ENCODE measurements around the gene IDNK. TPM values are rescaled to one million over a fixed set of nuclear protein-coding genes. Genes with fewer than 3 reads are reported as not detected.

The IDNK gene
- total RNA-seq, 1 experiment from 2014 or later: 3.3 TPM

DNA sequence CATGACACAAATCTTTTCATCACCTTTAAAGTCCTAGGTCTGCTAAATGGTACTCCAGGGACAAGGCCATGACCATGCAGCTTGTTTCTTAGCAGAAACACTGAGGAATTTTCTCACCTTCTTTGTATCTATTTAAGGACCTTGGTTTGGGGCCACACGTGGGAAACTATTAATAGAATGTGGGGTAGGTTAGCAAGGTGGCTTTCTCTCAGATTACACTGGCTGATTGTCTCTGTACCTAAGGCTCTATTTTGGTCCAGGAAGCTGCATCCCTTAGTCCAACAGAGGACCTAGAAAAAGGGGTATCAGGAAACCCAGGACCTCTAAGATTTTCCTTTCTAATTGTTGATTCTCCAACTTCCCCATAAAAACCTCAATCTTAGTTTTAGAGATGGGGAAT lies 48.5 kb upstream of the IDNK start:
- H3K9me3 ChIP-seq (ENCODE audit: control insufficient read depth in 1 of 2, insufficient read depth in 1 of 2, low read depth in 1 of 2, low read length in 2 of 2): peaks cover 0 to 3% of the 10 kb centered on the region in 2 experiments; a peak in 2 of 4 replicates
- no peak for ATAC-seq
- no peaks in the 10 kb centered on the region for H3K27me3 ChIP-seq (ENCODE audit: insufficient read depth, low read length)
- RAD21 ChIA-PET (ENCODE audit: low non-redundant PET in 1 of 2, low total read pairs in 2 of 2, uncharacterized antibody in 2 of 2, unreplicated experiment in 2 of 2): no interaction called here
- no peaks in the 10 kb centered on the region for H3K4me1 ChIP-seq (ENCODE audit: control insufficient read depth in 1 of 2, insufficient read depth in 2 of 2, low read length in 2 of 2)
- TF ChIP-seq JUND (IDR thresholded peaks at IDR 0.05): no peak
- TF ChIP-seq CTCF (IDR thresholded peaks at IDR 0.05 in 2 of 3, conservative IDR thresholded peaks at IDR 0.05 in 1 of 3; ENCODE audit: borderline replicate concordance in 1 of 3, insufficient read depth in 1 of 3, low read depth in 2 of 3, low read length in 2 of 3): no peak
- no peak for TF ChIP-seq SP1 (IDR thresholded peaks at IDR 0.05; ENCODE audit: low read depth)
- TF ChIP-seq YY1 (IDR thresholded peaks at IDR 0.05; ENCODE audit: extremely low read depth, insufficient replicate concordance, low read depth, low read length): no peak
- no peak for TF ChIP-seq TCF7L2 (IDR thresholded peaks at IDR 0.05; ENCODE audit: borderline replicate concordance, extremely low read depth, insufficient read depth, insufficient read length)
- no peak for TF ChIP-seq EGR1 (IDR thresholded peaks at IDR 0.05; ENCODE audit: low read depth)
- TF ChIP-seq, protein P1, sequence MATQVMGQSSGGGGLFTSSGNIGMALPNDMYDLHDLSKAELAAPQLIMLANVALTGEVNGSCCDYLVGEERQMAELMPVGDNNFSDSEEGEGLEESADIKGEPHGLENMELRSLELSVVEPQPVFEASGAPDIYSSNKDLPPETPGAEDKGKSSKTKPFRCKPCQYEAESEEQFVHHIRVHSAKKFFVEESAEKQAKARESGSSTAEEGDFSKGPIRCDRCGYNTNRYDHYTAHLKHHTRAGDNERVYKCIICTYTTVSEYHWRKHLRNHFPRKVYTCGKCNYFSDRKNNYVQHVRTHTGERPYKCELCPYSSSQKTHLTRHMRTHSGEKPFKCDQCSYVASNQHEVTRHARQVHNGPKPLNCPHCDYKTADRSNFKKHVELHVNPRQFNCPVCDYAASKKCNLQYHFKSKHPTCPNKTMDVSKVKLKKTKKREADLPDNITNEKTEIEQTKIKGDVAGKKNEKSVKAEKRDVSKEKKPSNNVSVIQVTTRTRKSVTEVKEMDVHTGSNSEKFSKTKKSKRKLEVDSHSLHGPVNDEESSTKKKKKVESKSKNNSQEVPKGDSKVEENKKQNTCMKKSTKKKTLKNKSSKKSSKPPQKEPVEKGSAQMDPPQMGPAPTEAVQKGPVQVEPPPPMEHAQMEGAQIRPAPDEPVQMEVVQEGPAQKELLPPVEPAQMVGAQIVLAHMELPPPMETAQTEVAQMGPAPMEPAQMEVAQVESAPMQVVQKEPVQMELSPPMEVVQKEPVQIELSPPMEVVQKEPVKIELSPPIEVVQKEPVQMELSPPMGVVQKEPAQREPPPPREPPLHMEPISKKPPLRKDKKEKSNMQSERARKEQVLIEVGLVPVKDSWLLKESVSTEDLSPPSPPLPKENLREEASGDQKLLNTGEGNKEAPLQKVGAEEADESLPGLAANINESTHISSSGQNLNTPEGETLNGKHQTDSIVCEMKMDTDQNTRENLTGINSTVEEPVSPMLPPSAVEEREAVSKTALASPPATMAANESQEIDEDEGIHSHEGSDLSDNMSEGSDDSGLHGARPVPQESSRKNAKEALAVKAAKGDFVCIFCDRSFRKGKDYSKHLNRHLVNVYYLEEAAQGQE (IDR thresholded peaks at IDR 0.05; ENCODE audit: low read depth): no peak
- TF ChIP-seq SIN3A (IDR thresholded peaks at IDR 0.05; ENCODE audit: low read depth): no peak
- no peak for TF ChIP-seq SRF (IDR thresholded peaks at IDR 0.05; ENCODE audit: low read depth)
- TF ChIP-seq, protein P2, sequence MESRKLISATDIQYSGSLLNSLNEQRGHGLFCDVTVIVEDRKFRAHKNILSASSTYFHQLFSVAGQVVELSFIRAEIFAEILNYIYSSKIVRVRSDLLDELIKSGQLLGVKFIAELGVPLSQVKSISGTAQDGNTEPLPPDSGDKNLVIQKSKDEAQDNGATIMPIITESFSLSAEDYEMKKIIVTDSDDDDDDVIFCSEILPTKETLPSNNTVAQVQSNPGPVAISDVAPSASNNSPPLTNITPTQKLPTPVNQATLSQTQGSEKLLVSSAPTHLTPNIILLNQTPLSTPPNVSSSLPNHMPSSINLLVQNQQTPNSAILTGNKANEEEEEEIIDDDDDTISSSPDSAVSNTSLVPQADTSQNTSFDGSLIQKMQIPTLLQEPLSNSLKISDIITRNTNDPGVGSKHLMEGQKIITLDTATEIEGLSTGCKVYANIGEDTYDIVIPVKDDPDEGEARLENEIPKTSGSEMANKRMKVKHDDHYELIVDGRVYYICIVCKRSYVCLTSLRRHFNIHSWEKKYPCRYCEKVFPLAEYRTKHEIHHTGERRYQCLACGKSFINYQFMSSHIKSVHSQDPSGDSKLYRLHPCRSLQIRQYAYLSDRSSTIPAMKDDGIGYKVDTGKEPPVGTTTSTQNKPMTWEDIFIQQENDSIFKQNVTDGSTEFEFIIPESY (IDR thresholded peaks at IDR 0.05; ENCODE audit: extremely low read depth, insufficient replicate concordance, low read length): no peak
- no peak for TF ChIP-seq POLR2AphosphoS5 (IDR thresholded peaks at IDR 0.05; ENCODE audit: low read depth, low read length)
- no peak for TF ChIP-seq ZFX (IDR thresholded peaks at IDR 0.05)
- TF ChIP-seq ELF1 (IDR thresholded peaks at IDR 0.05; ENCODE audit: borderline replicate concordance, low read depth): no peak
- TF ChIP-seq, protein P3, sequence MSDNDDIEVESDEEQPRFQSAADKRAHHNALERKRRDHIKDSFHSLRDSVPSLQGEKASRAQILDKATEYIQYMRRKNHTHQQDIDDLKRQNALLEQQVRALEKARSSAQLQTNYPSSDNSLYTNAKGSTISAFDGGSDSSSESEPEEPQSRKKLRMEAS (IDR thresholded peaks at IDR 0.05): no peak
- TF ChIP-seq EZH2 (IDR thresholded peaks at IDR 0.05): no peak
- TF ChIP-seq RAD21 (IDR thresholded peaks at IDR 0.05; ENCODE audit: low read depth): no peak
- TF ChIP-seq CEBPB (IDR thresholded peaks at IDR 0.05; ENCODE audit: low read depth): no peak
- TF ChIP-seq ATF3 (IDR thresholded peaks at IDR 0.05): no peak
- POLR2A ChIA-PET: no interaction called here
- CTCF ChIA-PET: no interaction called here
- H3K9ac ChIP-seq (ENCODE audit: low read length): no peak overlapping the region
- DNase-seq (ENCODE audit: low read depth, low spot score): no peak
- BruUV-seq (replicated peaks): no TSS peak
- no peaks in the 10 kb centered on the region for H3K9me2 ChIP-seq (ENCODE audit: insufficient read depth)
- no peaks in the 10 kb centered on the region for H3K79me2 ChIP-seq (ENCODE audit: insufficient read depth, low read length)
- H3K36me3 ChIP-seq (ENCODE audit: control insufficient read depth in 1 of 2, insufficient read depth in 2 of 2, low read length in 2 of 2): no peaks in the 10 kb centered on the region
- intact Hi-C loops (cut with micrococcal nuclease): no loop called here
- H2AFZ ChIP-seq (ENCODE audit: low read depth, low read length, poor library complexity, severe bottlenecking): no peak overlapping the region
- H3K27ac ChIP-seq (ENCODE audit: low read depth, low read length): no peak overlapping the region
- no peaks in the 10 kb centered on the region for H4K20me1 ChIP-seq (ENCODE audit: insufficient read depth)
- no peak overlapping the region for H3K4me3 ChIP-seq (replicated peaks in 1 of 2; ENCODE audit: low read depth in 1 of 2, low read length in 2 of 2)
- no peak overlapping the region for H3K4me2 ChIP-seq (ENCODE audit: low read length)

All from HCT116 (cell line).